GM19452 (cell line): ENCODE data around the gene CCDC3.

Source experiments
- ATAC-seq: cut with Tn5 transposase; IDR thresholded peaks from one replicate; pipeline ENCODE4 v1.9.1; 2021; ENCODE audit not compliant: unreplicated experiment

The CCDC3 gene

DNA sequence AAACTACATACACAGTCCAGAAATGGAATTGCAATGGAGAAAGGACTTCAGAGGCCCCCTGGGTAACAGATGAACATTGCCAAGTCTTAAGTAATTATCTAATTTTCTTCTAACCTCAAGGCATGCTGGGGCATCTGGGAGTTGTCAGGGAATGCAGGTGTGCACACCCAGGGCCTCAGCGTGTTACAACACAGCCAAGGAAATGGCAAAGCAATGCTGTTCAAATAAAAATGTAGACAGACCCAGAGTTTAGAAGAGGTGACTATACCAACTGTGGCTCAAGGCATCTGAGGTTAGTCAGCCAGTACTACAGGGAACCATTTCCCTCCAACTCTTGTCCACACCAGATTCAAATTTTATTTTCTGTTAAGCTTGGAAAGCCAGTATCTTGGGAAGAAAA, 73.6 kb downstream of the CCDC3 start:
- no peak for ATAC-seq

DNA sequence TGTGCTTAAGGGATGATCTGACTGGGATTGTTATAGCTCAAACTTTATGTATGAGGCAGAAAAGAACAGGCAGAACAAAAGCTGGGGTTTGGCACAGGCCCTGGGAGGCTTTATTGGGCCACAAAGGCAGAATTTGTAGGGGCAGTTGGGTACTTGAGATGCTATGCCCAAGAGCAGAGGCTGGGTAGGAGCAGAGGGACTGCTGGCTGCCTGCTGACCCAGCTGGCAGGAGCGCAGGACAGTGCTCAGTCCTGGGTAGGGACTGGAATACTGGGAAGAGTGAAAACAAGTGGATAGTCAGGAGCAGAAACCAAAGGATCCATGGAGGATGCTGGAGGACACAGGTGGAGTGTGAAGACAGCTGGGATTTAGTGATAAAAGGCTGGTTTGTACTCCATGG, 75.7 kb downstream of the CCDC3 start:
- no peak for ATAC-seq

- ATAC-seq: no peak
Observed at GRCh38 chr10:12924911-12925310, 76.6 kb downstream of the CCDC3 start.

DNA sequence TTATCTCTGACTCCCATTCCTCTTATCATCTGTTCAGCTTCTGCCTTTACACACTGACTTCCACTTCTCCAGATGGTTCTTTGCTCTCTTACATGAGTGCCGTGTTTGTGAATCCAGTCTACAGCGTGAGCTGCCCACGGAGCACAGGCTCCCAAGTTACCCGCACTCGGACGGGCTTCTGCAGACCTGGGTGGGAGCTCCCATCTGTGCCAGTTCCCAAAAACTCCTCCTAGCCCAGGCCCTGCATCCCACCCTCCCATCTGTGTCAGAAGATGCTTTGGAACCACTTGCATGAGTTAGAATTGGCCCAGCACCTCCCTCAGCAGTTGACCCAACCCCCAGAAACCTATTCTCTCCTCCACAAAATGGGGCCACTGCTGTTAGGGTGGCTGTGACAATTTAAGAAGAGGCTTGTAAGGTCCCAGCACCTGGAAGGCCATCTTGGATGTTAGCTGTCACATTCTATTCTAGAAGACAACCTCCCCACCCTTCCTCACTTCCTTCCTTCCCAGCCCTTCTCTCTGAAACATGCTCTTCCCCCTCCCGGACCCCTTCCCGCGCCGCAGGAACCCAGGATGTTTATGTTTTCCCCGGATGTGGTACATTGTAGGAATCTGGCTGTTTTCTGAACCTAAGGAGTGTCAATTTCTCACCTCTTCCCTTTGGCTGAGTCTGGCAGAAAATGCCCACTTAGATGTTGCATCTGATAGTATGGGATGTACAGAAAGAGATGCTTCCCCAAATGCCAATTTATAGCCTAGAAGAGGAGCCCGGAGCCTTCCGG, 79.2 kb downstream of the CCDC3 start:
- no peak for ATAC-seq

GRCh38 chr10:12921163-12921562, 80.3 kb downstream of the CCDC3 start:
- no peak for ATAC-seq

- no peak for ATAC-seq
Observed at GRCh38 chr10:12919574-12919973, 81.9 kb downstream of the CCDC3 start.

DNA sequence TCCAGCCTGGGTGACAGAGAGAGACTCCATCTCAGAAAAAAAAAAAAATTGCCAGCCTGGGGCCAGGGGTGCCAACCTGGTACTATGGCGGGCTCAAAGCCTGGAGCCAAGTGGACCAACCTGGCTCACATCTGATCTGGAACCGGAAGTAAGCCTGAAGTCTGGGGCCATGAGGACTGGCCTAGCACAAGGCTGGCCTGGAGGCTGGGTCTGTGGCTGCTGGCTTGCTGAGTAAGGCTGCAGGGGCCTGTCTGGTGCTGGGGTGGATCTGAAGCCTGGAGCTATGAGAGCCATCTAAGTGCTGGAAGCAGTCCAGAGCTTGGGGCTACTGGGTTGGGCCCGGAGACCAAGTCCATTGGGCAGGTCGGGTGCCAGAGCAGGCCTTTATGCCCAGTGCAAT, 84.9 kb downstream of the CCDC3 start:
- ATAC-seq: no peak

DNA sequence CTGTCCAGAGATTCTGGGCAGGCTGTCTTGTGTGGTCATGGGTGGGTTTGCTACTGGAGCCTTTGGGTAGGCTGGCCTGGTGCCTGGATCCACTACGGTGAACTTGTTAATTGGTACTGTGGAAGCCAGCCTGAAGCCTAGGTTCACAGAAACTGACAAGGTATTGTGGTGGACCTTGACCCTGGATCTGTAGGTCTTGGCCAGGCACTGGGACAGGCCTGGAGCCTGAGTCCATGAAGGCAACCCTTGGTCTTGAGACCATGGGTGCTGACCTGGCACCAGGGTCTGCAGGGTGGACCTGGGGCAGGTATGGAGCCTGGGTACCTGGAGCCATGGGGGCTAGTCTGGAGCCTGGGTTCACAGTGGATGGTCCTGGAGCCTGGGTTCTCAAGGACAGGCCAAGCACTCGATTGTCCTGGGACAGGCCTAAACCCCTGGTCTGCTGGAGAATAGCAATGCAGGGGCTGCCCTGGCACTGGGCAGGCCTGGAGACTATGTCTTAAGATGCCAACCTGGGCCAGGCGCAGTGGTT, 85.8 kb downstream of the CCDC3 start:
- ATAC-seq: no peak

DNA sequence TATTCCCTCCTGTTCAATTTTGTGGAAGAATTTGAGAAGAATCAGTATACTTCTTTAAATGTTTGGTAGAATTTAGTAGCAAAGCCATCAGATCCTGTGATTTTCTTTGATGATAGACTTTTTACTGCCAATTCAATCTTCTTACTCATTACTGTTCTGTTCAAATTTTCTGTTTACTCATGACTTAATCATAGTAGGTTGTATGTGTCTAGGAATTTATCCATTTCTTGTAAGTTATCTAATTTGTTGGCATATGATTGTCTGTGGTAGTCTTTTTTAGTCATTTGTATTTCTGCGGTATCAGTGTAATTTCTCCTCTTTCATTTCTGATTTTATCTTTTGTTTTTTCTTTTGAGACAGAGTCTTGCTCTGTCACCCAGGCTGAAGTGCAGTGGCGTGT, 87.4 kb downstream of the CCDC3 start:
- no peak for ATAC-seq

GRCh38 chr10:12911795-12912194, 89.7 kb downstream of the CCDC3 start:
- ATAC-seq: no peak

- no peak for ATAC-seq
Observed at GRCh38 chr10:12910835-12911234, 90.7 kb downstream of the CCDC3 start.

DNA sequence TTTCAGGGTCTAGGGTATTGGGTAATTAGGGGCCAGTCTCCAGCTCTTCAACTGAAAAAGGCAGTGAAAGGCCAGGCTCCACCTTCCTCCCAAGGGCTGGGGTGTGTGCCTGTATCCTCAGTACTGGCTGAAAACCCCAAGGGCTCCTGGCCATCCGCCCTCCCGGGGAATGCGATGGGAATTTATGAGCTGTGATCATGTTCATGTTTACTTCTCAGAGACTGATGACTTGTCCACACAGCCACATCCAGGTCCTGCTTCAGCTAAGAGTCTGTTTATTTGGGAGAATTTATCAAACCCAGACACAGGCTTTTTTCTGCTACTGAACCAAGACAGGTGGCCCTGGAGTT, 91.7 kb downstream of the CCDC3 start:
- no peak for ATAC-seq

DNA sequence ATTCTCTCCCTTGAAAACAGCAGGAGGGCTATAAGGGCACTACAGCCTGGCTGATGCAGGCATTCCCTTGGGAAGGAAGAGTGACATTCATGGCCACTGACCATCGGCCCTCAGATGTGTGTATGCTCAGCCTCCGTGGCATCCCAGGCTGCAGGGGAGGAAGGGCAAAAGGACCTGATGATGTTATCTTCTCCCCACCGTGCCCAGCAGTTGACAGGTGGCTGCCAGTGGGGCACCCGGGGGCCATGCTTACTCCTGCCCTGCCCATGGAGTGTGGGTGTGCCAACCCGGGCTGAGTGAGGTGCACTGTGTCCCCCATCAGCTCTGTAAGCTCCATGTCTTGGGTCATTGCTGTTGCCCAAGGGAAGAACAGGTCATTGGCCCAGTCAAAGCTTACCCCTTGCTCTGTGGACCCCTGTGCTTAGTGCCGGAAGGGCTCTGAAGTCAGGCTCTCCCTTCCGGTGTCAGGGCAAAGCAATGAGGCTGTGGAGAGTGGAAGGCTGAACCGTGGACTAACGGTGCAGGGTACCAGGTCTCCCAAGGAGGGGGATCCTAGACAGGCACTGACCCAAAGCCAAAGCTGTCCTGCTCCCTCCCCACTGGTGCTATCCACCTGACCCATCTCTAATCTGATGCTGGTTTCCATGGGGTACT, 92.2 kb downstream of the CCDC3 start:
- ATAC-seq: no peak

GRCh38 chr10:12908773-12909172, 92.7 kb downstream of the CCDC3 start:
- no peak for ATAC-seq

- ATAC-seq: no peak
Observed at GRCh38 chr10:12907656-12908055, 93.9 kb downstream of the CCDC3 start.

- no peak for ATAC-seq
Observed at GRCh38 chr10:12906051-12906541, 95.4 kb downstream of the CCDC3 start.

DNA sequence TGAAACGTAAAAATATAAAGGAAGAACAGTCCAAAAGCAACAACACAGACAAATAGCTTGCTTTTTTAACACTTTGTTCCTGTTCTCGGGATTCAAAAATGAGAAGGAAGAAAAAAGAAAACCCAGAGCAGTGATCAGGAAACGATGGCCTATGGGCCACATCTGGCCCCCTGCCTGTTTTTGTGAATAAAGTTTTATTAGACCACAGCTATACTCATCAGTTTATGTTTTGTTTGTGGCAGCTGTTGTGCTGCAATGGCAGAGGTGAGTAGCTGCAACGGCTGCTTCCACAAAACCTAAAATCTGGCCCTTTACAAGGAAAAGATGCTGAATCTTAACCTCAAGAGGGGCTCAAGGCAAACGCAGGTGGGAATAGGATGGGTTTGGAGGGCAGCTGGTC, 96.4 kb downstream of the CCDC3 start:
- no peak for ATAC-seq

DNA sequence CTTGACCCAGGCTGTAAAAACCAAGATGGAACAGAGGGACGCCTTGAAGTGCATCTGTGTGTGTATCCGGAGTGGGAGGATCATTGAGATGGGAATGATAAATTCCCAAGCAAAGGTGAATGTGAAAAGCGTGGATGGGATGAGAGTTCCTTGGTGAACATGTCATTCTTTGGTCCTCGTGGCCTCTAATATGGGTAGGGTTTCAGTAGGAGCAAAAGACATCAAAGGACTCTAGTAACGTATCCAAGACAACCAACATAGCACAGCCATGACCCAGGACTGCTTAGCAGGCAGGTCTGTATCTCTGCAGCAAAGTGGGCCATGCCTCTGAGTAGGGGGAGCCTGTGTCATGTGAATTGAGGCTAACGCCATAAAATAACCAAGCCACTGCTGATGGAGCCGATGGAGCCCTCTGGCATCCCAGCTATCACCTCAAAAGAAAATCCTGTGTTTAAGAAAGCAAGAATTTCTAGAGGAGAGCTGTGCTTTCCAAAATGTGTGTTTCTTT, 98.6 kb downstream of the CCDC3 start:
- no peak for ATAC-seq

GRCh38 chr10:12902135-12902572, 99.4 kb downstream of the CCDC3 start:
- ATAC-seq: no peak

GRCh38 chr10:12899546-12899945, 102.0 kb downstream of the CCDC3 start:
- no peak for ATAC-seq

- ATAC-seq: no peak
Observed at GRCh38 chr10:12898271-12898670, 103.2 kb downstream of the CCDC3 start.

GRCh38 chr10:12897278-12897677, 104.2 kb downstream of the CCDC3 start:
- no peak for ATAC-seq
